Right cardiac atrium (tissue), 5 donors: ENCODE measurements around the gene PRMT7. TPM values are rescaled to one million over a fixed set of nuclear protein-coding genes. Genes with fewer than 3 reads are reported as not detected.

Experiments
- ATAC-seq, 2 donors: fragments of 200-7000 bp; cut with Tn5 transposase; one replicate each; pipeline versions ENCODE4 v1.8.0 to v1.9.1; 2020; ENCODE audit warnings: moderate library complexity in 2 of 2, mild to moderate bottlenecking in 1 of 2
- DNase-seq, 3 donors: peaks; one replicate each; pipeline ENCODE4 v3.0.0-alpha.2; 2020
- H3K27ac ChIP-seq: one replicate; pipeline ENCODE4 v1.5.1; 2013; ENCODE audit warnings: mild to moderate bottlenecking, low read length, control low read depth, moderate library complexity
- H3K27me3 ChIP-seq: one replicate; pipeline ENCODE4 v1.6.1; 2013; ENCODE audit not compliant: control insufficient read depth, insufficient read depth
- H3K4me1 ChIP-seq: one replicate; pipeline ENCODE4 v1.6.1; 2013; ENCODE audit warnings: low read length; ENCODE audit not compliant: control insufficient read depth, insufficient read depth
- H3K4me3 ChIP-seq: one replicate; pipeline ENCODE4 v1.5.1; 2013; ENCODE audit warnings: low read length, control low read depth
- H3K9me3 ChIP-seq: one replicate; pipeline ENCODE4 v1.6.1; 2013; ENCODE audit warnings: low read length; ENCODE audit not compliant: control insufficient read depth
- WGBS: extraction: QIAGEN DNeasy Blood & Tissue Kit; methylation state at CpG from one replicate; pipeline ENCODE4 v1.1.7; 2013; 5-methylcytosine and 5-hydroxymethylcytosine counted together
- intact Hi-C, 4 donors: fragments of 100-400 bp; cut with DNase I; formaldehyde crosslinking; loops; one replicate each; pipeline versions ENCODE4 v1.11.0 to v1.14.0; 2022 to 2023
- polyA plus RNA-seq: library from polyadenylated mRNA; stranded (reverse); fragments of 200-250 nt; gene quantifications from one replicate; pipeline ENCODE4 v1.2.3, GENCODE V29; 2013
- total RNA-seq, 4 donors: library from RNA; stranded (reverse); fragmentation: NEBNext Ultra II Directional; extraction: Animal tissue kit (Norgen Biotek cat#: 25700); gene quantifications; one replicate each; pipeline ENCODE4 v1.2.1, GENCODE V29; 2021
- donor health status: healthy with polysubstance abuse.
- donor health status: DM: no; HTN: yes; CAD: no.
- donor health status: DM: no; HTN: no; CAD: no.
- donor health status: DM: no; HTN: yes; CAD: no; lungs with severe emphysema.
- donor health status: DM: yes; HTN: yes; CAD: no.

PRMT7 gene
- total and polyA plus RNA-seq, 5 donors = 20.8 to 34.7 (median 34.5) TPM

GRCh38 chr16:68292425-68292824 is 18.4 kb upstream of the PRMT7 start:
- no peaks in the 10 kb centered on the region for H3K9me3 ChIP-seq
- H3K27me3 ChIP-seq = no peaks in the 10 kb centered on the region
- peaks cover 18% of the 10 kb centered on the region for H3K4me1 ChIP-seq
- intact Hi-C loops = no loop called here
- H3K4me3 ChIP-seq = no peak overlapping the region
- DNase-seq (no peak), ATAC-seq (no peak)
- WGBS = 97% methylated on average over 5 of the region's 5 CpGs
- H3K27ac ChIP-seq = no peak overlapping the region

GRCh38 chr16:68296291-68296690 is 14.5 kb upstream of the PRMT7 start:
- Histone ChIP-seq H3K4me1 (peaks cover 15% of the 10 kb centered on the region), H3K27ac (peak overlapping the region; percentile 11), H3K4me3 (no peak overlapping the region), H3K27me3 (no peaks in the 10 kb centered on the region), H3K9me3 (no peaks in the 10 kb centered on the region)
- peak in 2 of 3 donors; percentile 64 to 72 for DNase-seq
- 58% methylated on average over 12 of the region's 12 CpGs for WGBS
- ATAC-seq = peak in 1 of 2 donors; percentile 20
- intact Hi-C loops = no loop called here

GRCh38 chr16:68296693-68297092 is 14.1 kb upstream of the PRMT7 start:
- Histone ChIP-seq H3K4me3 (no peak overlapping the region), H3K27ac (peak overlapping the region; percentile 32), H3K9me3 (no peaks in the 10 kb centered on the region), H3K27me3 (no peaks in the 10 kb centered on the region), H3K4me1 (peaks cover 15% of the 10 kb centered on the region)
- ATAC-seq (no peak), DNase-seq (no peak)
- WGBS = 79% methylated on average over 6 of the region's 6 CpGs
- intact Hi-C loops = no loop called here

GRCh38 chr16:68297908-68298307 is 12.9 kb upstream of the PRMT7 start:
- H3K27me3 ChIP-seq = no peaks in the 10 kb centered on the region
- intact Hi-C loops = no loop called here
- H3K27ac ChIP-seq = peak overlapping the region; percentile 79
- DNase-seq (no peak), ATAC-seq (no peak)
- no peak overlapping the region for H3K4me3 ChIP-seq
- 62% methylated on average over 3 of the region's 3 CpGs for WGBS
- peaks cover 12% of the 10 kb centered on the region for H3K4me1 ChIP-seq
- H3K9me3 ChIP-seq = no peaks in the 10 kb centered on the region

- no peak for ATAC-seq
- no peaks in the 10 kb centered on the region for H3K9me3 ChIP-seq
- DNase-seq = no peak
- 85% methylated on average over 3 of the region's 3 CpGs for whole genome bisulfite sequencing
- peaks cover 12% of the 10 kb centered on the region for H3K4me1 ChIP-seq
- intact Hi-C loops = no loop called here
- no peak overlapping the region for H3K4me3 ChIP-seq
- peak overlapping the region; percentile 79 for H3K27ac ChIP-seq
- H3K27me3 ChIP-seq = no peaks in the 10 kb centered on the region
These were observed 12.5 kb upstream of the PRMT7 start for GRCh38 chr16:68298312-68298711.

- peak; percentile 76 to 90 (median 85) for DNase-seq
- 28% methylated on average over 5 of the region's 5 CpGs for WGBS
- Histone ChIP-seq H3K27me3 (no peaks in the 10 kb centered on the region), H3K4me1 (peaks cover 11% of the 10 kb centered on the region), H3K4me3 (no peak overlapping the region), H3K9me3 (no peaks in the 10 kb centered on the region), H3K27ac (peak overlapping the region; percentile 79)
- intact Hi-C loops = no loop called here
- ATAC-seq = peak; percentile 53 to 60
These were observed 11.8 kb upstream of the PRMT7 start for GRCh38 chr16:68298907-68299561.

GRCh38 chr16:68299571-68300453 is 11.0 kb upstream of the PRMT7 start:
- Histone ChIP-seq H3K9me3 (no peaks in the 10 kb centered on the region), H3K4me1 (peaks cover 11% of the 10 kb centered on the region), H3K4me3 (no peak overlapping the region), H3K27ac (no peak overlapping the region), H3K27me3 (no peaks in the 10 kb centered on the region)
- intact Hi-C loops = no loop called here
- WGBS = 62% methylated on average over 11 of the region's 11 CpGs
- DNase-seq (no peak), ATAC-seq (no peak)

- H3K9me3 ChIP-seq = no peaks in the 10 kb centered on the region
- WGBS = 75% methylated on average over 7 of the region's 7 CpGs
- no peak overlapping the region for H3K4me3 ChIP-seq
- intact Hi-C loops = no loop called here
- H3K4me1 ChIP-seq = peaks cover 11% of the 10 kb centered on the region
- H3K27ac ChIP-seq = no peak overlapping the region
- ATAC-seq (no peak), DNase-seq (no peak)
- H3K27me3 ChIP-seq = no peaks in the 10 kb centered on the region
These were observed 9.9 kb upstream of the PRMT7 start for GRCh38 chr16:68300734-68301459.

- intact Hi-C loops = no loop called here
- WGBS = 91% methylated on average over 3 of the region's 3 CpGs
- Histone ChIP-seq H3K9me3 (no peaks in the 10 kb centered on the region), H3K4me3 (no peak overlapping the region), H3K27ac (no peak overlapping the region), H3K27me3 (no peaks in the 10 kb centered on the region), H3K4me1 (peaks cover 11% of the 10 kb centered on the region)
- ATAC-seq = no peak
- DNase-seq = no peak
These were observed 4.2 kb upstream of the PRMT7 start for GRCh38 chr16:68306633-68307032.

- peak overlapping the region; percentile 87 for H3K4me3 ChIP-seq
- peaks cover 11% of the 10 kb centered on the region for H3K4me1 ChIP-seq
- 37% methylated on average over 6 of the region's 6 CpGs for WGBS
- intact Hi-C loops = loop anchor here in 3 of 4 donors (5.0 kb wide), 1 partner anchor 47 kb away; the partner anchor contains the start of gene SLC7A6 (in 3 of the 3)
- no peaks in the 10 kb centered on the region for H3K27me3 ChIP-seq
- H3K27ac ChIP-seq = no peak overlapping the region
- no peaks in the 10 kb centered on the region for H3K9me3 ChIP-seq
- DNase-seq (no peak), ATAC-seq (no peak)
These were observed 1.0 kb upstream of the PRMT7 start for GRCh38 chr16:68309799-68310198.

GRCh38 chr16:68310437-68310773 is 414 bp upstream of the PRMT7 start:
- intact Hi-C loops = loop anchor here in 3 of 4 donors (5.0 kb wide), 1 partner anchor 48 kb away; the partner anchor contains the start of gene SLC7A6 (in 3 of the 3)
- ATAC-seq (peak; percentile 49 to 51), DNase-seq (peak; percentile 45 to 71 (median 66))
- no peaks in the 10 kb centered on the region for H3K27me3 ChIP-seq
- WGBS = under 1% methylated on average over 29 of the region's 29 CpGs
- H3K27ac ChIP-seq = peak overlapping the region; percentile 77
- H3K4me1 ChIP-seq = peaks cover 11% of the 10 kb centered on the region
- no peaks in the 10 kb centered on the region for H3K9me3 ChIP-seq
- peak overlapping the region; percentile 87 for H3K4me3 ChIP-seq
